HUES48 (cell line): ENCODE data around the gene FRMPD4.

Source experiments
- H3K27ac ChIP-seq: one replicate; pipeline ENCODE4 v1.7.0; 2013; ENCODE audit warnings: low read depth, low read length, inconsistent platforms
- H3K27me3 ChIP-seq: 2 replicates; pipeline ENCODE4 v1.6.1; 2013; ENCODE audit warnings: mild to moderate bottlenecking, low read length; ENCODE audit not compliant: control insufficient read depth, insufficient read depth
- H3K36me3 ChIP-seq: 2 replicates; pipeline ENCODE4 v1.6.1; 2013; ENCODE audit warnings: low read length; ENCODE audit not compliant: control insufficient read depth, insufficient read depth
- H3K4me1 ChIP-seq: 2 replicates; pipeline ENCODE4 v1.6.1; 2013; ENCODE audit warnings: mild to moderate bottlenecking, low read length; ENCODE audit not compliant: control insufficient read depth, insufficient read depth
- H3K4me3 ChIP-seq: 2 replicates; pipeline ENCODE4 v1.5.1; 2013; ENCODE audit warnings: mild to moderate bottlenecking, low read depth, low read length
- H3K9ac ChIP-seq: 2 replicates; pipeline ENCODE4 v1.6.1; 2013; ENCODE audit warnings: mild to moderate bottlenecking, low read depth, low read length, moderate library complexity
- H3K9me3 ChIP-seq: 2 replicates; pipeline ENCODE4 v1.6.1; 2013; ENCODE audit warnings: low read length; ENCODE audit not compliant: control insufficient read depth, insufficient read depth

The FRMPD4 gene

GRCh38 chrX:12240491-12240890 lies 102.2 kb downstream of the FRMPD4 start:
- Histone ChIP-seq H3K36me3 (no peaks in the 10 kb centered on the region), H3K9me3 (no peaks in the 10 kb centered on the region), H3K27ac (no peak overlapping the region), H3K9ac (no peak overlapping the region), H3K27me3 (no peaks in the 10 kb centered on the region), H3K4me3 (no peak overlapping the region), H3K4me1 (peaks cover 8% of the 10 kb centered on the region)

- Histone ChIP-seq H3K9me3 (no peaks in the 10 kb centered on the region), H3K27me3 (no peaks in the 10 kb centered on the region), H3K4me3 (no peak overlapping the region), H3K4me1 (peaks cover 13% of the 10 kb centered on the region), H3K27ac (no peak overlapping the region), H3K36me3 (no peaks in the 10 kb centered on the region), H3K9ac (no peak overlapping the region)
Measured at GRCh38 chrX:12241026-12241425, 102.8 kb downstream of the FRMPD4 start.

- Histone ChIP-seq H3K4me3 (no peak overlapping the region; the same call in 1 of the 2 replicates), H3K9ac (no peak overlapping the region), H3K36me3 (no peaks in the 10 kb centered on the region), H3K9me3 (no peaks in the 10 kb centered on the region), H3K27me3 (no peaks in the 10 kb centered on the region), H3K27ac (no peak overlapping the region), H3K4me1 (peaks cover 19% of the 10 kb centered on the region)
Measured at GRCh38 chrX:12245650-12246645, 107.7 kb downstream of the FRMPD4 start.

GRCh38 chrX:12249997-12250396 lies 111.7 kb downstream of the FRMPD4 start:
- Histone ChIP-seq H3K27ac (no peak overlapping the region), H3K9me3 (no peaks in the 10 kb centered on the region), H3K4me3 (no peak overlapping the region), H3K4me1 (peaks cover 16% of the 10 kb centered on the region), H3K36me3 (no peaks in the 10 kb centered on the region), H3K27me3 (no peaks in the 10 kb centered on the region), H3K9ac (no peak overlapping the region)

- no peaks in the 10 kb centered on the region for H3K27me3 ChIP-seq
- no peaks in the 10 kb centered on the region for H3K36me3 ChIP-seq
- no peaks in the 10 kb centered on the region for H3K4me1 ChIP-seq
- no peak overlapping the region for H3K4me3 ChIP-seq
- H3K9ac ChIP-seq, result no peak overlapping the region
- no peak overlapping the region for H3K27ac ChIP-seq
- no peaks in the 10 kb centered on the region for H3K9me3 ChIP-seq
Measured at GRCh38 chrX:12263211-12263610, 124.9 kb downstream of the FRMPD4 start.

DNA sequence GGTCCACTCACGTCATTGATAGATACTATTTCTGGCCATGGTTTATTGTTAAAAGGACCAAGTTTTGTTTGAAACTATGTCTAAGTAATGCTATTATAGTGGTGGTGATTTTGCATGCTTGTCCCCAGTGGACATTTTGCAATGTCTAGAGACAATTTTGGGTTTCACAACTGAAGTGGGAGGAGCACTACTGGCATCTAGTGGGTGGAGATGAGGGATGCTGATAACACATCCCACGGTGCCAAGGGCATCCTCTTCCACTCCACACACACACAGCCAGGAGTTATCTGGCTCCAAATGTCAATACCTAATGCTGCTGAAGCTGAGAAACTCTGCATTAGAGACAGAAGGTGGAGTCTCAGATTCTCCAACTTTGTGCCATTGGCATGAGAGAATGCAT lies 131.2 kb downstream of the FRMPD4 start:
- Histone ChIP-seq H3K9me3 (no peaks in the 10 kb centered on the region), H3K4me3 (no peak overlapping the region), H3K27me3 (no peaks in the 10 kb centered on the region)

GRCh38 chrX:12278151-12278550 lies 139.9 kb downstream of the FRMPD4 start:
- H3K9me3 ChIP-seq, result 0 out of 2 replicates have a peak, but pooled peaks cover 4% of the 10 kb centered on the region
- peaks cover 11% of the 10 kb centered on the region for H3K4me1 ChIP-seq
- no peak overlapping the region for H3K9ac ChIP-seq
- H3K27ac ChIP-seq, result no peak overlapping the region
- H3K27me3 ChIP-seq, result no peaks in the 10 kb centered on the region
- H3K36me3 ChIP-seq, result no peaks in the 10 kb centered on the region
- H3K4me3 ChIP-seq, result no peak overlapping the region

More for the DNA sequence above, 131.2 kb downstream of the FRMPD4 start:
- peaks cover 24% of the 10 kb centered on the region for H3K4me1 ChIP-seq
- H3K36me3 ChIP-seq, result no peaks in the 10 kb centered on the region
- no peak overlapping the region for H3K27ac ChIP-seq
- H3K9ac ChIP-seq, result no peak overlapping the region

DNA sequence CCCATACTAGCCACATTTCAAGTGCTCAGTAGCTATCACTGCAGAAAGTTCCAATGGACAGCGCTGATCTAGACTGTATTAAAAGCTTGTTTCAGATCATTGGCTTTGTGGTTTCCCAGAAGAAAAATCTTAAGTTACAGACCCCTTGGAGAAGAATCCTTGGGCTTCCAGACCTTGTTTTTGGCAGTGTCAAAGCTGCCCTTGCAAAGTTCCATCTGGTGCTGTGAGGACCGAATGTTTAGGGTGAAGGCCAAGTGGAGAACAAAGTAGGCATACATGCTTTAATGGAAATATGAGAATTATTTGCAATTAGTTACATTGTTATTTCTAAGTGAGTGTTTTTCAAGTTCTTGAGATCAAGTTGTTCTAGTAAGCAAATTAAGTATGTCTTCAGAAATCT lies 144.7 kb downstream of the FRMPD4 start:
- Histone ChIP-seq H3K36me3 (no peaks in the 10 kb centered on the region), H3K4me1 (no peaks in the 10 kb centered on the region), H3K9me3 (no peaks in the 10 kb centered on the region), H3K4me3 (no peak overlapping the region), H3K9ac (no peak overlapping the region), H3K27me3 (no peaks in the 10 kb centered on the region; the same call in 1 of the 2 replicates), H3K27ac (no peak overlapping the region)

DNA sequence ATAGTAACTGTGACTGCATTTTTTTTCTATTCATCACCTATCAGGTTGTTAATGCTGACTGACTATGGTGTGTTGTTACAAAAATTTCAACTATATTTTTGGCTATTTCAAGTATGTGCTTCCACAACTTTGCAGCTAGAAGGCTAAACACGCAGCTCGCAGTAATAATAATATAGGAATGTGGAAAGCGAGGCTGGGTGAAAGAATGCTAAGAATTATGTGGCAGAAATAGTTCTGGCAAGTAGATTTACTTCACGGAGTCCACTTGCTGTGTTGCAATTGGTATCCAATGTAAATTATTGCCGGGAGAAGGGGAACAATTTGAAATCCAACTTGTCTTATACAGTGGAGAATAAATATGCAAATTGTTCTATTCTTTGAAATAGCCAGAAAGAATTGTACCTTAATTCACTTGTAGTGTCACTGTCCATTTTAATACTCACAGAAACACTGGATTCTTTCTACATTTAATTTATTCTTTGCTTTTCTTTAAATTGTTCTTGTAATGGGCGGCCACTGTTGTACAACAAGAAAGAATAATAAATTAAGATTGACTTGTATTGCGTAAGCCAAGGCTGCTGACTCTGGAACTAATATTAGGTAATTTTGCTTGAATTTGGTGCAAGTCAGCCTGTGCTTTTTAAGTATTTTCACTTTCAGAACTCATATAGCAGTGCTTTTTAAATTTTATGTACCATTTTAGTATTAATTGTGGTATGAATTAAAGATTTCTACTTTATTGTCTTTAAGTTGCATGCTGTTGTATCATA lies 154.9 kb downstream of the FRMPD4 start:
- H3K4me3 ChIP-seq, result no peak overlapping the region
- no peak overlapping the region for H3K27ac ChIP-seq
- H3K9ac ChIP-seq, result no peak overlapping the region
- no peaks in the 10 kb centered on the region for H3K27me3 ChIP-seq
- H3K9me3 ChIP-seq, result no peaks in the 10 kb centered on the region
- H3K4me1 ChIP-seq, result peaks cover 17% of the 10 kb centered on the region; the same call in 1 of the 2 replicates
- H3K36me3 ChIP-seq, result no peaks in the 10 kb centered on the region

DNA sequence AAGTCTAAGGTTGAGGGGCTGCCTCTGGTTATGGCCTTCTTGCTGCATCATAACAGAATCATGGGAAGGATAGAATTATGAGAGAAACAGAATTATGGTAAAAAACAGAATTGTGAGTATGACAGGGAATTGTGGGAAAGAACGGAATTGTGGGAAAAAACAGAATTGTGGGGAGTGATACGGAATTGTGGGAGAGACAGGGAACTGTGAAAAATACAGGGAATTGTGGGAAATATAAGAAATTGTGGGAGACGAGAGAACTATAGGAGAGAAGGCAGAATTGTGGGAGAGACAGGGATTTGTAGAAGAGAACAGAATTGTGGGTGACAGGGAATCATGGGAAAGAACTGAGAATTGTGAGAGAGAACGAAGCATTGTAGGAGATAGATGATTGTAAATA lies 159.1 kb downstream of the FRMPD4 start:
- H3K36me3 ChIP-seq, result no peaks in the 10 kb centered on the region
- no peaks in the 10 kb centered on the region for H3K27me3 ChIP-seq
- no peak overlapping the region for H3K27ac ChIP-seq
- no peaks in the 10 kb centered on the region for H3K9me3 ChIP-seq
- H3K4me1 ChIP-seq, result peaks cover 7% of the 10 kb centered on the region; the same call in 1 of the 2 replicates
- no peak overlapping the region for H3K4me3 ChIP-seq
- no peak overlapping the region for H3K9ac ChIP-seq

- Histone ChIP-seq H3K27me3 (no peaks in the 10 kb centered on the region), H3K36me3 (no peaks in the 10 kb centered on the region), H3K9me3 (no peaks in the 10 kb centered on the region), H3K4me1 (no peaks in the 10 kb centered on the region), H3K4me3 (no peak overlapping the region), H3K27ac (no peak overlapping the region), H3K9ac (no peak overlapping the region)
Measured at GRCh38 chrX:12301288-12301687, 163.0 kb downstream of the FRMPD4 start.
